Muscle layer of duodenum (tissue), 2 donors: ENCODE data around the gene KCNAB3.

Source experiments
- H3K27ac ChIP-seq: one replicate; pipeline ENCODE4 v1.7.0; 2013; ENCODE audit warnings: mild to moderate bottlenecking, low read length
- H3K27me3 ChIP-seq: one replicate; pipeline ENCODE4 v1.7.0; 2013; ENCODE audit warnings: low read depth, mild to moderate bottlenecking, control low read depth, low read length
- H3K36me3 ChIP-seq, 2 donors: one replicate each; pipeline ENCODE4 v1.7.0; 2013; ENCODE audit warnings: low read length in 2 of 2, control low read depth in 1 of 2, mild to moderate bottlenecking in 1 of 2; ENCODE audit not compliant: insufficient read depth in 2 of 2, control insufficient read depth in 1 of 2
- H3K4me1 ChIP-seq, 2 donors: one replicate each; pipeline ENCODE4 v1.7.0; 2013; ENCODE audit warnings: low read length in 2 of 2, mild to moderate bottlenecking in 2 of 2, control low read depth in 1 of 2, moderate library complexity in 1 of 2; ENCODE audit not compliant: insufficient read depth in 2 of 2, control insufficient read depth in 1 of 2
- H3K4me3 ChIP-seq, 2 donors: one replicate each; pipeline ENCODE4 v1.7.0; 2013; ENCODE audit warnings: low read length in 2 of 2, low read depth in 1 of 2, mild to moderate bottlenecking in 1 of 2
- H3K9me3 ChIP-seq, 2 donors: one replicate each; pipeline ENCODE4 v1.7.0; 2013; ENCODE audit warnings: low read length in 2 of 2, control low read depth in 1 of 2, mild to moderate bottlenecking in 1 of 2; ENCODE audit not compliant: control insufficient read depth in 1 of 2
- donor health status: healthy.

Gene KCNAB3

DNA sequence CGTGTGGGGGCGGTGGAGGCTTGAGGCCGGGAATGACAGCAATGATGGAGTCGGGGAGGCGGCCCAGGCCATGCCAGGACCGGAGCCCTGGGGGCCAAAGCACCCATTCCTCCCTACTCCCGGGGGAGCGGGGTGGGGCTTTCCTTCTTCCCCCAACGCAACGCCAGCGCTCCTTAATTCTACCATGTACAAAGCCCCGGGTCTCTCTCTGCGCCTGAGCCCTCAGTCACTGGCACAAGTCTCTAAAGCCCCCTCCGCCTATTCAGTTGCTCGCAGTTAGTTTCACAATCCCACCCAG is 13.3 kb downstream of the KCNAB3 start:
- H3K4me1 ChIP-seq = peaks cover 9 to 10% of the 10 kb centered on the region in 2 donors
- peak overlapping the region; percentile 60 for H3K27ac ChIP-seq
- H3K4me3 ChIP-seq = peak overlapping the region; percentile 31 to 71
- H3K27me3 ChIP-seq = no peaks in the 10 kb centered on the region
- H3K9me3 ChIP-seq = no peaks in the 10 kb centered on the region
- peaks cover 10% of the 10 kb centered on the region in 2 donors for H3K36me3 ChIP-seq

DNA sequence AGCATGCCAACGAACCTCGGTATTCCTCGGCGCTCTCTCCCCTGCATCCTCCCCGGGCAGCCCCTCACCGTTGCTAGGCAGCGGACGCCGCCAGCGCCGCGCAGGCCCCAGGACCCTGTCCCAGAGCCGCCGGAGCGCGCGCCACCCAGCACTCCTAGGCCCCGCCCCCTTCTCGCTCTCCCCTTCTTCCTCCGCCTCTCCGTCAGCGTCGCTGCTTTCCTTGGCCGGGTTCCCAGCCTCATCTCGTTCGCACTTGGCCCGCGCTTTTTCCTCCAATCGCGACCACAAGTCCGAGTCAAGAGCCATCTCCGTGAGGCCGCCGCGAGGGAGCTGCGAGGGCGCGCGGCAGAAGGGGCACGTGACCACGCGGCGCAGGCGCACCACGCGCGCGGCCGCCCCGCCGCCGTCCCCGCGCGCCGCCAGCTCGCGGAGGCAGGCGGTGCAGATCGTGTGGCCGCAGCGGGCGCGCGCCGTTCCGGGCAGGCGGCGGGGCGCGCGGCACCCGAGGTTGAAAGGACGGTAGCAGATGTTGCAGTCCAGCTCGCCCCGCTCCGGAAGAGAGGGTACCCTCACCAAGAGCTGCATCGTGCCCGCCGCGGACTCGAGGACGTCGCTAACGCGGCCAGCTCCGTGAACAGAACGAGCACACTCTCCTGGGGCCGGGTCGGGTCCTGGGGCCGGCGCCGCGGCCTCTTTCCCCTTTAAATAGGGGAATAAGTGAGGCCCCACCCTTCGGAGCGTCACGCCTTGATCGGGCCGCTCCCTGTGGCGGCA is 13.9 kb downstream of the KCNAB3 start, which contains the start of gene RNF227:
Gene RNF227 (minus strand): TSS at position 679 of the 774 bp plus-strand sequence. CDS start 94 bp downstream, at position 585.
- no peaks in the 10 kb centered on the region for H3K27me3 ChIP-seq
- H3K4me1 ChIP-seq = peaks cover 9 to 10% of the 10 kb centered on the region in 2 donors
- H3K27ac ChIP-seq = peak within 1 kb of the TSS; percentile 90
- H3K9me3 ChIP-seq = no peaks in the 10 kb centered on the region
- peak within 1 kb of the TSS; percentile 71 to 80 for H3K4me3 ChIP-seq
- peaks cover 15% of the 10 kb centered on the region in 2 donors for H3K36me3 ChIP-seq

- H3K4me3 ChIP-seq = peak overlapping the region; percentile 71 to 80
- H3K4me1 ChIP-seq = peaks cover 9 to 10% of the 10 kb centered on the region in 2 donors
- no peaks in the 10 kb centered on the region for H3K27me3 ChIP-seq
- H3K36me3 ChIP-seq = peaks cover 21 to 22% of the 10 kb centered on the region in 2 donors
- H3K9me3 ChIP-seq = no peaks in the 10 kb centered on the region
- peak overlapping the region; percentile 90 for H3K27ac ChIP-seq
Measured at GRCh38 chr17:7915179-7915610, 14.5 kb downstream of the KCNAB3 start.

GRCh38 chr17:7912927-7913524 is 16.6 kb downstream of the KCNAB3 start:
- Histone ChIP-seq H3K27ac (no peak overlapping the region), H3K27me3 (no peaks in the 10 kb centered on the region), H3K4me3 (no peak overlapping the region), H3K36me3 (peaks cover 39 to 43% of the 10 kb centered on the region in 2 donors), H3K9me3 (no peaks in the 10 kb centered on the region), H3K4me1 (peaks cover 9 to 10% of the 10 kb centered on the region in 2 donors)

DNA sequence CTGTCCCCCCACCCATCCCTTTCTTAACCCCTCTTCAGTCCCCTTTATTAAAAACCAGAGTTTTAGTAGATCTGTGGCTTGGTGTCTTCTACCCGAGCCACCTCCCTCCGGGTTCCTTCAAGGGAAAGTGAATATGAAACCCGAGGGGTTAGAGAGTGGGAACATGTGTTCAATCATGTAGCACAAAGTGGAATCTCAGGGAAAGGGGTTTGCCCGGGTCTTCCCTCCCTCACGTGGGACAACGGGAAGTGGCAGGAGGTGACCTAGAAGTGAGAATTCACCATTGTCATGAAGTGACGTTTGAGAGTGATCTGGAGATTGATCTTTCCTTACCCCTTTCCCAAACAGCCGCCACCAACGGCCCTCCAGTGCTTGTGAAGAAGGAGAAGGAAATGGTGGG is 18.5 kb downstream of the KCNAB3 start:
- peaks cover 55 to 62% of the 10 kb centered on the region in 2 donors for H3K36me3 ChIP-seq
- no peak overlapping the region for H3K4me3 ChIP-seq
- H3K4me1 ChIP-seq = peaks cover 9 to 10% of the 10 kb centered on the region in 2 donors

GRCh38 chr17:7910711-7911110 is 18.9 kb downstream of the KCNAB3 start:
- Histone ChIP-seq H3K4me3 (no peak overlapping the region), H3K4me1 (peaks cover 9 to 10% of the 10 kb centered on the region in 2 donors), H3K27ac (no peak overlapping the region), H3K27me3 (no peaks in the 10 kb centered on the region), H3K36me3 (peaks cover 56 to 66% of the 10 kb centered on the region in 2 donors), H3K9me3 (no peaks in the 10 kb centered on the region)

More for the DNA sequence above, 18.5 kb downstream of the KCNAB3 start:
- no peaks in the 10 kb centered on the region for H3K27me3 ChIP-seq
- H3K9me3 ChIP-seq = no peaks in the 10 kb centered on the region
- H3K27ac ChIP-seq = no peak overlapping the region

GRCh38 chr17:7910281-7910680 is 19.4 kb downstream of the KCNAB3 start:
- no peak overlapping the region for H3K4me3 ChIP-seq
- H3K9me3 ChIP-seq = no peaks in the 10 kb centered on the region
- peaks cover 7 to 9% of the 10 kb centered on the region in 2 donors for H3K4me1 ChIP-seq
- H3K27me3 ChIP-seq = no peaks in the 10 kb centered on the region
- peaks cover 60 to 71% of the 10 kb centered on the region in 2 donors for H3K36me3 ChIP-seq
- H3K27ac ChIP-seq = no peak overlapping the region

- H3K9me3 ChIP-seq = no peaks in the 10 kb centered on the region
- H3K4me1 ChIP-seq = no peaks in the 10 kb centered on the region
- H3K4me3 ChIP-seq = no peak overlapping the region
- no peak overlapping the region for H3K27ac ChIP-seq
- H3K36me3 ChIP-seq = peaks cover 71 to 82% of the 10 kb centered on the region in 2 donors
- H3K27me3 ChIP-seq = no peaks in the 10 kb centered on the region
Measured at GRCh38 chr17:7909089-7909488, 20.6 kb downstream of the KCNAB3 start.

DNA sequence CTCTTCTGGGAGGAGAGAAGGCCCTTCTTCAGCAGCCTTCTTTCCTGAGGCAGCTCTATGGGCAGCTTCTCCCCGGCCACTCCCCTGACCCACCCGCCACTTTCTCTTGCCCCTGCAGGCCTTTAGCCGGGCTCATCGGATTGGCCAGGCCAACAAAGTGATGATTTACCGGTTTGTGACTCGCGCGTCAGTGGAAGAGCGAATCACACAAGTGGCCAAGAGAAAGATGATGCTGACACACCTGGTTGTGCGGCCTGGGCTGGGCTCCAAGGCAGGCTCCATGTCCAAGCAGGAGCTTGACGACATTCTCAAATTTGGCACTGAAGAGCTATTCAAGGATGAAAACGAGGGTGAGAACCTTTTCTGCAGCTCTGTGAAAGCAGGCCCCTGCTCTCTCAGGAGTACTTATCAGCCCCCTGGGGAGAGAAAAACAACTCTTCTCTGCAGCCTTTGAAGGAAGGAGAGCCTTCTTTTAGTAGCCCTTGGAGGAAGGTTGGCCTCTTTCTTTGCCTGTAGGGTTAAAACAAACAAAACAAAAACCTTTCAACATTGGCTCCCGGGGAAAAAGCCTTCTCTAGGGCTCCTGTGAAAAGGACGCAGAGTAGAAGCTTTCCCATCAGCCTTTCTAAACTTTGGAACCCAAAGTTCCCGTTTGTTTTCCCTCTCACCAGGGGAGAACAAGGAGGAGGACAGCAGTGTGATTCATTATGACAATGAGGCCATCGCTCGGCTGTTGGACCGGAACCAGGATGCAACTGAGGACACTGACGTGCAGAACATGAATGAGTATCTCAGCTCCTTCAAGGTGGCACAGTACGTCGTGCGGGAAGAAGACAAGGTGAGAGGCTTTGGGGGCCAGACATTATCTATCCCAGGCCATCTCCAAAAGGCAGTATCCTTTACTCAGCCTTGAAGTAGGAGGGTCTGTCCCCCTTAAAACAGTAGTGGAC is 26.2 kb downstream of the KCNAB3 start:
- Histone ChIP-seq H3K36me3 (peaks cover 87 to 93% of the 10 kb centered on the region in 2 donors), H3K9me3 (no peaks in the 10 kb centered on the region), H3K27ac (no peak overlapping the region), H3K4me3 (no peak overlapping the region), H3K27me3 (no peaks in the 10 kb centered on the region), H3K4me1 (no peaks in the 10 kb centered on the region)

GRCh38 chr17:7897773-7898172 is 31.9 kb downstream of the KCNAB3 start:
- Histone ChIP-seq H3K4me3 (no peak overlapping the region), H3K9me3 (no peaks in the 10 kb centered on the region), H3K4me1 (no peaks in the 10 kb centered on the region), H3K36me3 (peaks cover 76 to 77% of the 10 kb centered on the region in 2 donors), H3K27ac (no peak overlapping the region), H3K27me3 (no peaks in the 10 kb centered on the region)

DNA sequence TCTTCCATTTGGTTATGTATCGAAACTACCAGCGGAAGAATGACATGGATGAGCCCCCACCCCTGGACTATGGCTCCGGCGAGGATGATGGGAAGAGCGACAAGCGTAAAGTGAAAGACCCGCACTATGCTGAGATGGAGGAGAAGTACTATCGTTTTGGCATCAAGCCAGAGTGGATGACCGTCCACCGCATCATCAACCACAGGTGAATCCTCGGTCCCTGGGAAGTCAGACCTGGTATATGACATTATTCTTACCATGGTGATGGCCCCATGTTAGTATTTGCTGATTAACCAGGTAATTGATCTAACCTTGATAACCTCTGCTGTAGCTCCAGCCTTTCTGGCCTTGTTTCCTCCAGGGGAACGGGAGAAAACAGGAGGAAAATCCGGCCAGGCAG is 32.6 kb downstream of the KCNAB3 start:
- Histone ChIP-seq H3K4me1 (no peaks in the 10 kb centered on the region), H3K9me3 (no peaks in the 10 kb centered on the region), H3K27me3 (no peaks in the 10 kb centered on the region), H3K27ac (no peak overlapping the region), H3K4me3 (no peak overlapping the region), H3K36me3 (peaks cover 72 to 73% of the 10 kb centered on the region in 2 donors)
